Endothelial cell of umbilical vein (primary cell): ENCODE results near the gene CNTRL. TPM values are rescaled to one million over a fixed set of nuclear protein-coding genes. Genes with fewer than 3 reads are reported as not detected.

Source experiments
- BruUV-seq: library from RNA; stranded (reverse); fragments of 400-500 nt; replicated peaks from 2 replicates; lab custom pipeline; 2021; lab: Mats Ljungman, UMichigan
- CTCF ChIA-PET: fragments of 300-600, 350-600 bp; sonication (Branson Sonifier 250); formaldehyde crosslinking; loops from one replicate; lab custom pipeline; 2021; ENCODE audit warnings: antibody characterized with exemption, inconsistent platforms; lab: Charles Lee
- POLR2A ChIA-PET: fragments of 300-600, 350-600 bp; sonication (Branson Sonifier 250); formaldehyde crosslinking; loops from one replicate; lab custom pipeline; 2021; ENCODE audit warnings: antibody characterized with exemption, inconsistent platforms; lab: Charles Lee
- DNase-seq: peaks from one replicate; pipeline ENCODE4 v3.0.0-alpha.2; 2011; ENCODE audit warnings: low read depth, low spot score
- FAIRE-seq: peaks from 2 replicates; lab custom pipeline; 2011; peaks lifted over from hg19 to GRCh38; lab: Jason Lieb, UNC
- H2AFZ ChIP-seq: 2 replicates; pipeline ENCODE4 v1.6.0; 2012; ENCODE audit warnings: low read depth, low read length, control low read depth, inconsistent platforms
- H3K27ac ChIP-seq: 2 replicates; pipeline ENCODE4 v1.5.1; 2011; ENCODE audit warnings: low read depth, mild to moderate bottlenecking, control low read depth, low read length, moderate library complexity; ENCODE audit not compliant: insufficient read depth
- H3K27me3 ChIP-seq, 2 experiments: 2 replicates each; pipeline versions ENCODE4 v1.6.0 to v1.6.1; 2011; ENCODE audit warnings: low read length in 2 of 2, mixed read lengths in 1 of 2; ENCODE audit not compliant: control insufficient read depth in 2 of 2, insufficient read depth in 2 of 2
- H3K36me3 ChIP-seq, 2 experiments: 2 replicates in 1 of 2; 3 replicates in 1 of 2; pipeline ENCODE4 v1.5.1; 2011; ENCODE audit warnings: low read length in 2 of 2, mild to moderate bottlenecking in 1 of 2, moderate library complexity in 1 of 2; ENCODE audit not compliant: control insufficient read depth in 2 of 2, insufficient read depth in 2 of 2; ENCODE audit errors: extremely low read depth in 1 of 2
- H3K4me1 ChIP-seq: 3 replicates; pipeline ENCODE4 v1.5.1; 2011; ENCODE audit warnings: mild to moderate bottlenecking, low read length; ENCODE audit not compliant: control insufficient read depth, insufficient read depth; ENCODE audit errors: extremely low read depth
- H3K4me2 ChIP-seq: 2 replicates; pipeline ENCODE4 v1.6.1; 2011; ENCODE audit warnings: low read length, control low read depth, mixed read lengths; ENCODE audit not compliant: insufficient read depth
- H3K4me3 ChIP-seq, 3 experiments: fragments of 200-600 bp in 1 of 3; sonication (generic), shearing (Covaris generic) in 1 of 3; replicated peaks in 1 of 3; 2 replicates each; pipeline ENCODE4 v1.5.1; 2011 to 2016; ENCODE audit warnings: control low read depth in 3 of 3, low read length in 3 of 3, mild to moderate bottlenecking in 2 of 3, inconsistent platforms in 1 of 3, low read depth in 1 of 3, moderate library complexity in 1 of 3; ENCODE audit not compliant: insufficient read depth in 1 of 3
- H3K79me2 ChIP-seq: 2 replicates; pipeline ENCODE4 v1.6.0; 2012; ENCODE audit warnings: low read length, inconsistent platforms; ENCODE audit not compliant: control insufficient read depth, insufficient read depth
- H3K9ac ChIP-seq: replicated peaks from 2 replicates; pipeline ENCODE3; 2011; ENCODE audit warnings: low read length, control low read depth; ENCODE audit not compliant: insufficient read depth; ENCODE audit errors: extremely low read depth
- H3K9me1 ChIP-seq: replicated peaks from 3 replicates; pipeline ENCODE4 v1.6.0; 2011; ENCODE audit warnings: mild to moderate bottlenecking, low read length; ENCODE audit not compliant: control insufficient read depth, insufficient read depth; ENCODE audit errors: extremely low read depth
- H3K9me3 ChIP-seq: replicated peaks from 2 replicates; pipeline ENCODE4 v1.5.1; 2012; ENCODE audit warnings: low read length, inconsistent platforms; ENCODE audit not compliant: control insufficient read depth, insufficient read depth
- H4K20me1 ChIP-seq: replicated peaks from 2 replicates; pipeline ENCODE3; 2011; ENCODE audit warnings: mild to moderate bottlenecking, low read length; ENCODE audit not compliant: control insufficient read depth, insufficient read depth; ENCODE audit errors: extremely low read depth
- CTCF ChIP-seq, 2 donors: IDR thresholded peaks; 1 replicate in 1 of 2; 2 replicates in 1 of 2; pipeline ENCODE4 v1.5.1; 2011; ENCODE audit warnings: low read length in 2 of 2, mild to moderate bottlenecking in 2 of 2, moderate library complexity in 2 of 2, control low read depth in 1 of 2, inconsistent platforms in 1 of 2, low read depth in 1 of 2; ENCODE audit not compliant: insufficient read depth in 1 of 2; ENCODE audit errors: extremely low read depth in 1 of 2
- EZH2 ChIP-seq: IDR thresholded peaks from 2 replicates; pipeline ENCODE4 v1.6.1; 2012; ENCODE audit warnings: borderline replicate concordance, low read depth, mild to moderate bottlenecking, moderate library complexity, low read length, inconsistent platforms; ENCODE audit not compliant: severe bottlenecking
- FOS ChIP-seq: IDR thresholded peaks from 2 replicates; pipeline ENCODE4 v1.6.1; 2011; ENCODE audit warnings: mild to moderate bottlenecking, low read length, moderate library complexity, borderline replicate concordance; ENCODE audit not compliant: insufficient read depth
- GATA2 ChIP-seq: IDR thresholded peaks from 2 replicates; pipeline ENCODE4 v1.7.0; 2011; ENCODE audit warnings: low read depth, mild to moderate bottlenecking, moderate library complexity, mixed read lengths, low read length; ENCODE audit not compliant: insufficient read length, insufficient read depth
- JUN ChIP-seq: IDR thresholded peaks from 2 replicates; pipeline ENCODE4 v1.6.1; 2011; ENCODE audit warnings: borderline replicate concordance, low read depth; ENCODE audit not compliant: insufficient read length, insufficient read depth
- MYC ChIP-seq: IDR thresholded peaks from one replicate; pipeline ENCODE4 v1.6.1; 2011; ENCODE audit warnings: mild to moderate bottlenecking, low read depth, low read length
- POLR2A ChIP-seq: IDR thresholded peaks from 2 replicates; pipeline ENCODE4 v1.6.1; 2012; ENCODE audit warnings: low read depth, mild to moderate bottlenecking, control low read depth, low read length
- POLR2AphosphoS5 ChIP-seq: IDR thresholded peaks from 2 replicates; pipeline ENCODE4 v1.6.1; 2012; ENCODE audit warnings: low read depth, mild to moderate bottlenecking, control low read depth, low read length, moderate library complexity; ENCODE audit not compliant: insufficient read depth
- dilution Hi-C: fragments of 300-500 bp; cut with MboI; formaldehyde crosslinking; loops from one replicate; pipeline ENCODE4 v1.15.0; 2019; ENCODE audit warnings: low sequenced_read_pairs; ENCODE audit not compliant: extremely low pct_ligation_motif_present
- intact Hi-C: fragments of 100-400 bp; cut with micrococcal nuclease; formaldehyde crosslinking; loops from one replicate; pipeline ENCODE4 v1.10.0; 2022
- polyA plus RNA-seq, 4 experiments: library from polyadenylated mRNA; depleted of rRNA in 3 of 4; stranded (reverse) in 3 of 4; unstranded in 1 of 4; fragments of >200 nt; gene quantifications; 2 replicates each; pipeline versions ENCODE4 v1.2.1 to v1.2.3, GENCODE V29; 2011 to 2012; ENCODE audit warnings: missing spikeins in 1 of 4
- total RNA-seq: library from RNA; stranded (reverse); gene quantifications from 2 replicates; pipeline ENCODE4 v1.2.3, GENCODE V29; 2021
- TF ChIP-seq, protein P1 (sequence below): IDR thresholded peaks from 2 replicates; pipeline ENCODE4 v1.6.1; 2011; ENCODE audit not compliant: insufficient read depth, insufficient read length

The CNTRL gene
- total and polyA plus RNA-seq, 2 donors (not counting 3 experiments of a cell fraction or from before 2014, with no cell fraction given), result 6.1 to 21.8 TPM

DNA sequence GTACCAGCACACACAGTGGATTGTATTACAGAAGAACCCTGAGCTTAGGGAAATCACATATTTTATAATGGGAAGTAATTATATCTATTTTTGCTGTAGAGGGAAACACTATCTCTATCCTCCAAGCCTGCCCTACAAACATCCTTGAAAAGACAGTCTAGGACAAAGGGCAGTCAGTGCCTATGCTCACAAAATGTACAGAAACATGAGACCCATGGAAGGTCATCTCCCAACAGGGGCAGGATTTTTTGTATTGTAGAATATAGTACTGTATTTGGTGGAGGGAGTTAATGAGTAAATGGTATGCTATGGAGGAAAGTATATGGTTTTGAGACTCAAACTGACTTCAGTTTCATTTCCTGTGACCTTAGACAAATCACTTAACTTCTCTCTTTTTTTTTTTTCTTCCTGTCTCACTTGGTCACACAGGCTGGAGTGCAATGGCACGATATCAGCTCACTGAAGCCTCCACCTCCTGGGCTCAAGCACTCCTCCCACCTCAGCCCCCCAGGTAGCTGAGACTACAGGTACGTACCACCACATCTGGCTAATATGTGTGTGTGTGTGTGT lies 132.7 kb downstream of the CNTRL start:
- no peaks in the 10 kb centered on the region for H4K20me1 ChIP-seq
- H3K27ac ChIP-seq, result no peak overlapping the region
- ChIA-PET CTCF (interaction anchor here (0.7 kb wide), 1 partner anchor 113 kb away, joined by 3 read pairs; no protein-coding TSS in a partner anchor), POLR2A (no interaction called here)
- DNase-seq, result no peak
- H3K79me2 ChIP-seq, result no peaks in the 10 kb centered on the region
- H3K9me1 ChIP-seq, result no peaks in the 10 kb centered on the region
- no TSS peak for BruUV-seq
- intact Hi-C loops (no loop called here), dilution Hi-C loops (no loop called here)
- H3K27me3 ChIP-seq, result no peaks in the 10 kb centered on the region
- H3K9ac ChIP-seq, result no peak overlapping the region
- no peaks in the 10 kb centered on the region for H3K36me3 ChIP-seq
- H3K4me1 ChIP-seq, result no peaks in the 10 kb centered on the region
- H3K9me3 ChIP-seq, result no peaks in the 10 kb centered on the region
- TF ChIP-seq CTCF (IDR thresholded peaks at IDR 0.05; ENCODE audit: extremely low read depth in 1 of 2, insufficient read depth in 1 of 2, low read depth in 1 of 2, low read length in 2 of 2), result no peak
- TF ChIP-seq, protein P1, sequence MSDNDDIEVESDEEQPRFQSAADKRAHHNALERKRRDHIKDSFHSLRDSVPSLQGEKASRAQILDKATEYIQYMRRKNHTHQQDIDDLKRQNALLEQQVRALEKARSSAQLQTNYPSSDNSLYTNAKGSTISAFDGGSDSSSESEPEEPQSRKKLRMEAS, result no peak
- TF ChIP-seq EZH2, result no peak
- TF ChIP-seq POLR2A, result no peak
- no peak for TF ChIP-seq MYC
- no peak for TF ChIP-seq GATA2
- no peak for TF ChIP-seq POLR2AphosphoS5
- TF ChIP-seq JUN, result no peak
- no peak for TF ChIP-seq FOS
- no peak overlapping the region for H3K4me3 ChIP-seq
- no peak overlapping the region for H2AFZ ChIP-seq
- no peak overlapping the region for H3K4me2 ChIP-seq
- no peak for FAIRE-seq
